Gastrocnemius medialis (tissue), 4 donors: ENCODE results near the gene DERA.

Experiments
- POLR2A ChIP-seq, 2 donors: fragments of 450-650 bp; IDR thresholded peaks; one replicate each; pipeline ENCODE4 v1.6.1; 2017; ENCODE audit warnings: antibody characterized with exemption in 2 of 2, mild to moderate bottlenecking in 2 of 2, moderate library complexity in 2 of 2
- TF ChIP-seq, protein P1 (sequence below), 5 experiments: fragments of 450-650 bp in 3 of 5; fragments of 200-600 bp in 2 of 5; sonication (generic) in 2 of 5; IDR thresholded peaks in 4 of 5; conservative IDR thresholded peaks in 1 of 5; 1 replicate in 4 of 5; 2 replicates in 1 of 5; pipeline ENCODE4 v1.5.1; 2016 to 2019; ENCODE audit warnings: antibody characterized with exemption in 5 of 5, mild to moderate bottlenecking in 3 of 5, moderate library complexity in 3 of 5

- TF ChIP-seq, protein P1, sequence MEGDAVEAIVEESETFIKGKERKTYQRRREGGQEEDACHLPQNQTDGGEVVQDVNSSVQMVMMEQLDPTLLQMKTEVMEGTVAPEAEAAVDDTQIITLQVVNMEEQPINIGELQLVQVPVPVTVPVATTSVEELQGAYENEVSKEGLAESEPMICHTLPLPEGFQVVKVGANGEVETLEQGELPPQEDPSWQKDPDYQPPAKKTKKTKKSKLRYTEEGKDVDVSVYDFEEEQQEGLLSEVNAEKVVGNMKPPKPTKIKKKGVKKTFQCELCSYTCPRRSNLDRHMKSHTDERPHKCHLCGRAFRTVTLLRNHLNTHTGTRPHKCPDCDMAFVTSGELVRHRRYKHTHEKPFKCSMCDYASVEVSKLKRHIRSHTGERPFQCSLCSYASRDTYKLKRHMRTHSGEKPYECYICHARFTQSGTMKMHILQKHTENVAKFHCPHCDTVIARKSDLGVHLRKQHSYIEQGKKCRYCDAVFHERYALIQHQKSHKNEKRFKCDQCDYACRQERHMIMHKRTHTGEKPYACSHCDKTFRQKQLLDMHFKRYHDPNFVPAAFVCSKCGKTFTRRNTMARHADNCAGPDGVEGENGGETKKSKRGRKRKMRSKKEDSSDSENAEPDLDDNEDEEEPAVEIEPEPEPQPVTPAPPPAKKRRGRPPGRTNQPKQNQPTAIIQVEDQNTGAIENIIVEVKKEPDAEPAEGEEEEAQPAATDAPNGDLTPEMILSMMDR (IDR thresholded peaks at IDR 0.05 in 4 of 5, conservative IDR thresholded peaks at IDR 0.05 in 1 of 5), result no peak
- no peak for TF ChIP-seq POLR2A (IDR thresholded peaks at IDR 0.05)
Measured at GRCh38 chr12:15883536-15883935, 27.6 kb upstream of the DERA start.
